ENCODE data around the gene A1BG.
"Not testable (repeated sequence)": the region's sequence is repeated elsewhere in the genome, so short reads cannot be mapped to it uniquely, and the experiment has no call there.

A1BG gene

DNA sequence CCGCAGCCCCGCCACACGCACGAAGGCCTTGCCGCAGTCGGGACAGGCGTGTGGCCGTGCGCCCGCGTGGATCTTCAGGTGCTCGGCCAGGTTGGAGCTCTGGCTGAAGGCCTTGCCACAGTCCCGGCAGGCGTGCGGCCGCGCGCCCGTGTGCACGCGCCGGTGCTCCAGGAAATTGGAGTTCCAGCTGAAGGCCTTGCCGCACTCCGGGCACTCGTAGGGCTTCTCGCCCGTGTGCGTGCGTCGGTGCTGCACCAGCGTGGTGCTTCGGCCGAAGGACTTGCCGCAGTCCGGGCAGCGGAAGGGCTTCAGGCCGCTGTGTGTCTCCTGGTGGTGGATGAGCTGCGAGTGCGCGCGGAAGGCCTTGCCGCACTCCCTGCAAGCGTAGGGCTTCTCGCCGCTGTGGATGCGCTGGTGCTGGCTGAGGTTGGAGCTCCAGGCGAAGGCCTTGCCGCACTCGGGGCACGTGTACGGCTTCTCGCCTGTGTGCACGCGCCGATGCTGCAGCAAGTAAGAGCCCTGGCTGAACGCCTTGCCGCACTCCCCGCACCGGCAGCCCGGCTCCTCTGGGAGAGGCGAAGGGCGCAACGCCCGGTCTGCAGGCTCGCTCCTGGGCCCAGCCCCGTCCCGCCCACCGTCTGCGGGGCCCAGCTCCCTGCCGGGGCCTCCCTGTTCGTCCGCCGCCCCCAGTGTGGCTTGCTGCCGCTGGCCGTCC is 3.6 kb upstream of the A1BG start:
- no peak for FAIRE-seq

DNA sequence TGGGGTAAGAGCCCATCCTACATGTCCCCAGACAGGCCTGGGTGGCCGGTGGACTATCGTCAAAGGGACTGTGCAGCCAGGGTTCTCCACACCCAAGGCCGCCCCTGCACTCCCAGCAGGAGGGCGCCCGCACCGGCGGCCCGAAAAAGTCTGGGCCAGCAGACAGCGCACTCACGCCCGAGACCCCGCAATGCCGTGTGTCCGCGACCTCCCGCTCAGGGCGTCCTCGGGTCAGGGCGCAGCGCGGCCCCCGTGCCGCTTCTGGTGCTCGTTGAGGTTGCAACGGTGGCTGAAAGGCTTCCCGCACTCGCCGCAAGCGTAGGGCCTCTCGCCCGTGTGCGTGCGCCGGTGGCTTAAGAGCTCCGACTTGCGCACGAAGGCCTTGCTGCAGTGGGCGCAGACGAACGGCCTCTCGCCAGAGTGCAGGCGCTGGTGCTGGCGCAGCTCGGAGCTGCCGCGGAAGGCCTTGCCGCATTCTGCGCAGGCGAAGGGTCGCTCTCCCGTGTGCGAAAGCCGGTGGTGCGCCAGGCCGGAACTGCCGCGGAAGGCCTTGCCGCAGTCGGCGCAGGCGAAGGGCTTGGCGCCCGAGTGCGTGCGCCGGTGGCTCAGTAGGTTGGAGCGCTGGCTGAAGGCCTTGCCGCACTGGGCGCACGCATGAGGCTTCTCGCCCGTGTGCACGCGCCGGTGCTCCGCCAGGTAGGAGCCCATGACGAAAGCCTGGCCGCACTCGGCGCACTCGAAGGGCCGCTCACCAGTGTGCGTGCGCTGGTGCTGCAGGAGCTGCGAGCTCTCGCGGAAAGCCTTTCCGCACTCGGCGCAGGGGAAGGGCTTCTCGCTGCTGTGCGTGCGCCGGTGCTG is 2.8 kb upstream of the A1BG start:
- FAIRE-seq = no peak

DNA sequence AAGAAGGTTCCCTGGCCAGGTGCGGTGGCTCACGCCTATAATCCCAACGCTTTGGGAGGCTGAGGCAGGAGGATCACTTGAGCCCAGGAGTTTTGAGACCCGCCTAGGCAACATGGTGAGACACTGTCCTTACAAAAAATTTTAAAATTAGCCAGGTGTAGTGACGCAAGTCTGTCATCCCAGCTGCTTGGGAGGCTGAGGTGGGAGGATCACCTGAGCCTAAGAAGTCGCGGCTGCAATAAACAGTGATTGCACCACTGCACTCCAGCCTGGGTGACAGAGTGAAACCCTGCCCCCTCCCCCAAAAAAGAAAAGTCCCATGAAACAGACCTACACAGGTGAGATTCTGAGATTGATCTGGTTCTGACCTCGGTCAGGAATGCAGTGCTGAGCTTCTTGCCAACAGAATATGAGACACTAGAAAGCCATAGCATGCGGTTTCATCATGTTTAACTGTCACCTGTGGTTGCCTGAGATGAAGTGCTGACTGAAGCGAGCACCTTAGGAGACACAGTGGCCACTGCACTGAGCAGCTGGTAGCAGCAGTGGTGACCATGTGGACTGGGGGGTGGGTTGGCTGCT is 2.0 kb upstream of the A1BG start:
- FAIRE-seq = no peak

DNA sequence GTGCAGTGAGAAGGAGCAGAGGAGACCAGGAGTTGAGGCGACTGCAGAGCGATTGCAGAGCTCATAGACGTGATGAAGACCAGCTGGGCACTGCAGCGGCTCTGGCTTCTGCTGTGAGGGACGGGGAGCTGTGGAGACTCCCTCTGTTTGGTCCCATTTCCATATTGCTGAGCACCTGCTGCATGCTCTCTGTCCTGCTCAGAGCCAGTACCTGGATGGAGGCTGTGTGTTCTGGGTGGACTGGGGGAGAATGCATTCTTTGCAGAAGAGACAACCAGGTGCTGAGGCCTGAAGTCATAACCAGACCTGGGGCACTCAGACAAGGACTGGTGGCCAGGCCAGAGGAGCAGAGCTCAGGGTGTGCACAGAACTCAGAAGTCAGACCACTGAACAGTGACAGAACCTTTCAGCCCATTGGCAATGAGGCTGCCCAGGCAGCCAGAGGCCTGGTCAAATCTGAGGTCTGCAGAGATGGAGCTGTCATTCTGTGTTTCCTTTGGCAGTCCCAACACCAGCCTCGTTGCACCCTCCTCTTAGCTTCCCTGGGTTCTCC is 1.3 kb upstream of the A1BG start:
- no peak for FAIRE-seq

DNA sequence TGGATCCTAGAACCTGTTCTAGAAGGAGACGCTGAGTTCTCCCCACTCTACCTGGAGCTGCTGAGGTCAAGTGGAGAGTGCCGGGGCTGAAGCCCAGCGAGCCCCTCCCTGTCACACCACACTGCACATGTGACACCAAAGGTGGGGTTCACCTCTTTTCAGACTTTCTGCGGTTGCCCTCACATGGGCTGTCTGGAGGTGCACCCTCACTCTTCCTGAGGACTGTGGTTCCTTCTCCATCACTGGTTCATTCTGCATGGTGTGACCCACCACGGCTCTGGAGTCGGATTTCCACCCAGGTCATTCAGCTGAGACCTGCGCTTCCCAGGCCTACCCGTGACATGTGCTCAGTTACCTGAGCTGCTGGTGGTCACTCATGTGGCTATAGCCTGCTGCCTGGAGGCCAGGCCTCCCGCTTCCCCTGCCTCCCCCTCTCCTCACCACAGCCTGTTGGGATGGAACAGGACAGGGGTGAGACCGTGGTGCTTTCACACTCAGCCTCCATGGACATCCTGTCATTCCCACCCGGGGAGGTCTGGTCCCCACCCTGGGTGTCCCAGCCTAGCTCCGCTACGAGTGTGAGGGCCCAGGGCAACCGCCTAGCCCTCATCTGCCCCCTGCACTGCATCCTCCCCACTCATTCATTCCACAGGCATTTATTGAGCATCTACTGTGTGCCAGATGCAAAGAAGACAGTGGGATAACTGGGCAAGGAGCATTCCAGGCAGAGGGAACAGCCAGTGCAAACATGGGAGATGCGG is 605 bp upstream of the A1BG start:
- FAIRE-seq = no peak

DNA sequence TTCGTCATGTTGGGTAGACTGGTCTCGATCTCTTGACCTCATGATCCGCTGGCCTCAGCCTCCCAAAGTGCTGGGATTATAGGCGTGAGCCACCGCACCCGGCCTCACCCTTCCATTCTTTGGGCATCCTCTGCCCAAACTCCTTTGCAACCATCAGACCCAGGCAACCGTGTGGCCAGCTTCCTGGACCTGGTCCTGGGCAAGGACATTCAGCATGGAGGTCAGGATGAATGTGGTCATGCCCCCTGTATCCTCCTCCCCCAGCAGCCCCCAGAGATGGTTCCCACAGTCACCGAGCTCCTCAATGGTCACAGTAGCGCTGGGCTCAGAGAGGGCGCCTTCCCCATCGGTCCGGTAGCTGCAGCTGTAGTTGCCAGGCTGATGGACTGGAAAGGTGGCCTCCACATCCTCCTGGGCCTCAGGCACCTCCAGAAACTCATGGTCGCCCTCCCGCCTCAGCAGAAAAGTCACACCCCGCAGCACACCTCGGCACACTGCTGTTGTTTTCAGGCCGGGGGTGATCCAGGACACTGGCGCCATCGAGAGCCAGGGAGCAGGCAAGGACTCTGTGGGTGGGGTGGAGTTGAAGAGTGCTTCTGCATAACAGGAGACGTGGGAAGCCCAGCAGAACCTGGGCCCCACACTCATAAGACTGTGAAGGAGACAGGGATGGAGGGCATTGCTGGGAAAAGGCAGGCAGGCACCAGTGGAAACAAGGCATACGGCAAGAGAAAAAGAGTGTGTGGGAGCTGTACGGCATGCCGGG is 1.1 kb downstream of the A1BG start:
- FAIRE-seq = no peak

DNA sequence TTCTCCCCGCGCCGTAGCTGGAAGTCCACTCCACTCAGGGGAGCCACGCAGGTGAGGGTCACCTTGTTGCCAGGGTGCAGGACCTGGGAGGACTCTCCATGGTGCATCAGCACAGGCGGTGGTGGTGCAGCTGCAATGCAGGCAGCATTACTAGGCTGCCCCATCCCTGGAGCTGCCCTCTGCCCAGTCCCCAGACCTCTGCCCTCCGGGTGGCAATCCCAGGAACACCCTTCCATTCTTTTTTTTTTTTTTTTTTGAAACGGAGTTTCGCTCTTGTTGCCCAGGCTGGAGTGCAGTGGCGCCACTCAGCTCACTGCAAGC is 1.8 kb downstream of the A1BG start:
- no peak for FAIRE-seq

DNA sequence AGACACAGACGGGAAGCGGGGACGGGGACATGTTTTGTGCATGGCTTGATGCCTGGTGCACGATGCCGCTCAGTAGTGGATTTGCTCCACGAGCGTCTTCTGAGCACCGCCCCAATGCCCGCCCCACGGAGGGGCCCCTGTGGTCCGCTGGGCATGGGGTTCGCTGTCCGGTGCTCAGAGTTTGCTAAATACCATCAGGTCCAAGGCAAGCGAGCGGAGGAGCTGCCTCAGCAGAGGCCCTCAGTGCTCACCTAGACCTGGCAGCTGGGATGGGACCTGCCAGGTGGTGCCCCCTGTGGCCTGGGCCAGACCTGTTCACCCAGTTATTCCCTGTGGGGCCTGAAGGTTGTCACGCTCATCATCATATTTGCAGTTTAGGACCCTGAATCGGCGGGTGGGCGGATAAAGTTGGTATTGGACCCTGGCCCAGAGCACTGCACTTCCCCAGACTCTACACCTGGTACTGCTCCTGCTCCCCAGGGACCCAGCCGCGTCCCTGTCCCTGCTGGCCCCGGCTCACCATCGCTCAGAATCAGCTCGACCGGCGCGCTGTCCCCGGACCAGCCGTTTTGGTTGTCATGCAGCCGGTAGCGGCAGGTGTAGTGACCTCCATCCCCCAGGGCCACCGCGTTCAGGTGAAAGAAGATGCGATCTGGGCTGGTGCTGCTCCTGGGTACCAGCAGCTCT is 2.3 kb downstream of the A1BG start:
- FAIRE-seq = no peak

DNA sequence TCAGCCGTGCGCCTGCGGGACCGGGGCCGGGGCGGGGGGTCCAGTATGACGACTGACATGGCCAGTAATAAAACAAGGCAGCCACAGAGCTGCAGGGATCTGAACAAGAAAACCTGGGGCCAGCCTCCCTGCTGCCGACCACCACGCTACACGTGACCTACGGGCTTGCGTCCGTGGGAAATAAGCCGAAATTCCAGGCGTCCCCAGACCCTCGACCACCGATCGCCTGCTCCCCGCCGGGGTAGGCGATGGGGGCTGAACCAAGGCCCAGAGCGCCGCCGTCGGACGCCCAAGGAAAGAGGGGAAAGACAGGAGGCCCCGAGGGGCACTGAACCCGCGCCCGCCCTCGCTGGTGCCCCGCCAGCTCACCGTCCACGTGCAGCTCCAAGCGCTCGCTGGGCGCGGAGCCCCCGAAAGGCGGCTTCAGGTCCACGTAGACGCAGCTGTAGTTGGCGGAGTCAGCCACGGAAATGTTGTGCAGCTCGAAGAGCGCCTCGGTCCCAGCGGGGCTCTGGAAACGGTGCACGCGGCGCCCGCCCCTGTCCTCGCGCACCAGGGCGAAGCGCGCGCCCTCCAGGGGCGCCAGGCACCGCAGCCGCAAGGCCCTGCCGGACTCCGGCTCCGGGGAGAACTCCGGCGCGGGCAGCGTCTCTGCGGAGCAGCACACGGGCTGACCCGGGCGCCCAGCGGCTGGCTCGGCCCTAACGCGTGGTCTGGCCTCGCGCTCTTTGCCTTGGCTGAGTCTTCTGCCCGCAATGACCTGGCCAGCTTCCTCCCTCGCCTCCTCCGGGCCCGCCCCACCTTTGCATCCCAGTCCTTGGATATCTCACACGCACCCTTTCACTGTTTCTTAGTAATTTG is 3.1 kb downstream of the A1BG start:
- no peak for FAIRE-seq

DNA sequence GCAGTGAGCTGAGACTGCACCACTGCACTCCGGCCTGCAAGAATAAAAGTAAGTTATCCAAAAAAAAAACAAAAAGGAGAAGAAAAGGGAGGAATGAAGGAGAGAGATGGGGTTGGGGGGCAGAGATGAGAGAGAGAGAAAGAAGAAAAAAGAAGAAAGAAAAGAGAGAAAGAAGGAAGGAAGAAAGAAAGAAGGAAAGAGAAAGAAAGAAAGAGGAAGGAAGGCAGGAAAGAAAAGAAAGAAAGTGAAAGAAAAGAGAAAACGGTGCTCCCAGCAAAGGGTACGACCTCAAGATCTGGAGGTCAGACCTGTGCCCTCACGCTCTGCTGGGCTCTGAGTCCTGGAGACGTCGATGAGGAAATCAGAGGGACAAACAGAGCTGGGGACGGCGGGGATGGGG is 3.7 kb downstream of the A1BG start:
- FAIRE-seq = no peak

DNA sequence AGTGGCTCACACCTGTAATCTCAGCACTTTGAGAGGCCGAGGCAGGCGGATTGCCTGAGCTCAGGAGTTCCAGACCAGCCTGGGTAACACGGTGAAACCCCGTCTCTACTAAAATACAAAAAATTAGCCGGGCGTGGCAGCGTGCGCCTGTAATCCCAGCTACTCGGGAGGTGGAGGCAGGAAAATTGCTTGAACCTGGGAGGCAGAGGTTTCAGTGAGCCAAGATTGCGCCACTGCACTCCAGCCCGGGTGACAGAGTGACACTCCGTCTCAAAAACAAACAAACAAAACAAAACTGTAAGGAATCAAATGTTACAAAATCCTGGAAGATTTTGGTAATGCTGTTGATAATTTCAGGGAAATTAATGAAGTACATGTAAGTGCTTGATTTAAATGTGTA is 5.2 kb downstream of the A1BG start:
- not testable (repeated sequence) for FAIRE-seq

DNA sequence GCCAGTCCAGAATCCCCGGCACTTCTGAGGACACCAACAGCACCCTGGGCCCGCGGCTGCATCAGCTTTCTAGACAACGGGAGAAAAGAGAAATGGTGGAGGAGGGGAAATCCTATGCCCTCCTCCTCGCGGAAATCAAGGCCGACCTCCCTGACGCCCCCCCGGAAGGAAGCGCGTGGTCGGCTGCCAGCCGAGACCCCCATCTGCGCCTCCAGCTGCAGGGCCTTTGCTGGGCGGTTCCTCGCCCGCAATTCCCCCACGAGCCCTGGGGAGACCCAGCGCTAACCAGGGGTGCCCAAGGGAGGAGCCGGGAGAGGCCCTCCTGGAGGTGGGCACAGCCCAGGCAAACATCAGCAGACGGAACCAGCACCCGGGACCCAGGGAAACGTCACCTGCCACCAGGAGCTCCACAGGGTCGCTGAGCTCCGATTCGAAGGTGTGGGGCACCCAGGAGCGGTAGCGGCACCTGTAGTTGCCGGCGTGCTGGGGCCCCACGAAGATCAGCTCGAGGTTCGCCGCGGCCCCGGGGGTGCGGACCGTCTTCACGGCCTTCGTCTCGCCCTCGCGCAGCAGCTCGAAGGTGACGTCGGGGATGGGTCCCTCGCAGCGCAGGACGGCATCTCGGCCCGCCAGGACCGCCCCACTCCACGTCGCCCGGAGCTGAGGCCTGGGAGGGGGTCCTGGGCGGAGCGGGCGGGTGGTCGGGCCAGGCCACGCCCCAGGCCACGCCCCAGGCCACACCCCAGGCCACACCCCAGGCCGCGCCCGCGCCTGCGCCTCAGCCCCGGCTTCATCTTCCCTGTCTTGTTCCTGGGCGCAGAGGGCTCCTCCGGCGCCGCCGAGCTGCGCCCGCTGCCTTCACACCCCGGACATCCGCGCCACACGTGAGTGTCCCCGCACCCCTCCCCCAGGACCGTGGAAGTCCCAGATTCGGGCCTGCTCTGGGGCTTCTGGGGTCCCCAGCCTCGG is 6.0 kb downstream of the A1BG start:
- FAIRE-seq = no peak

DNA sequence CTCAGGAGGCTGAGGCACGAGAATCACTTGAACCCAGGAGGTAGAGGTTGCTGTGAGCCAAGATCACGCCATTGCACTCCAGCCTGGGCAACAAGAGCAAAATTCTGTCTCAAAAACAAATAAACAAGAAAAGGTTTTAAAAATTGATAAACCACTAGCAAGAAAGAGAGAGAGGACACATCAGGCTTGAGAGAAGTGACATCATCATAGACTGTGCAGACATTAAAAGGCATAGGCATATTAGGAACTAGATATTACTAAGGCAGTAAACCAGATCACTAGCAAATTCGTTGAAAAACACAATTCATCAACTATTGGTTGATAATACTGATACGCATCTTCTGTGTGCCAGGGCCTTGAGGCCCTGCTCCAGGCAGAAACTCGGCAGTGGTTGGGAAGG is 7.7 kb downstream of the A1BG start:
- FAIRE-seq = no peak

DNA sequence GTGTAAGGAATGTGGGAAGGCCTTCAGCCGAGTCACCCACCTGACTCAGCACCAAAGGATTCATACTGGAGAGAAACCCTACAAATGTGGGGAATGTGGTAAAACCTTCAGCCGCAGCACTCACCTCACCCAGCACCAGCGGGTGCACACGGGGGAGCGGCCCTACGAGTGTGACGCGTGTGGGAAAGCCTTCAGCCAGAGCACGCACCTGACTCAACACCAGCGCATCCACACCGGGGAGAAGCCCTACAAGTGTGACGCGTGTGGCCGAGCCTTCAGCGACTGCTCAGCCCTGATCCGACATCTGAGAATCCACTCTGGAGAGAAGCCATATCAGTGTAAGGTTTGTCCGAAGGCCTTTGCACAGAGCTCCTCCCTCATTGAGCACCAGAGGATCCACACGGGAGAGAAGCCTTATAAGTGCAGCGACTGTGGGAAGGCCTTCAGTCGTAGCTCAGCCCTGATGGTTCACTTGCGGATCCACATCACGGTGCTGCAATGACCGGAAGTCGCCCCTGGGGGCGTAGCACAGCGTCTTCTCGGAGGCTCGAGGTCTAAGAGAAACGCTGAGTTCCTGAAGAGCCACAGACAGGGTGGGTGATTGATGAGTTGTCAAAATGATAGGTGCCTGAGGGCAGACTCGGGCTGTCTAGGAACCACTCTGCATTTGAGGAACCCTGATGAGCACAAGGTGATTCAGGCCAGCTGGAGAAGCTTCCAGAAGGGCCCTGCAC is 14.3 kb downstream of the A1BG start:
- FAIRE-seq = no peak

DNA sequence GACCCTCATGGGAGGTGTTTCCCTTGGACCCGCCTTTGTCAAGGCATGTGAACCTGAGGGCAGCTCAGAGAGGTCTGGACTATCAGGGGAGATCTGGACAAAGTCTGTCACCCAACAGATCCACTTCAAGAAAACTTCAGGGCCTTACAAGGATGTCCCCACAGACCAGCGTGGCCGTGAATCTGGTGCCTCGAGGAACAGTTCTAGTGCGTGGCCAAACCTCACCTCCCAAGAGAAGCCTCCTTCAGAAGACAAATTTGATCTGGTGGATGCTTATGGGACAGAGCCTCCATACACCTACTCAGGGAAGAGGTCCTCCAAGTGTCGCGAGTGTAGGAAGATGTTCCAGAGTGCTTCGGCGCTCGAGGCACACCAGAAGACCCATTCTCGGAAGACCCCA is 15.0 kb downstream of the A1BG start:
- no peak for FAIRE-seq

DNA sequence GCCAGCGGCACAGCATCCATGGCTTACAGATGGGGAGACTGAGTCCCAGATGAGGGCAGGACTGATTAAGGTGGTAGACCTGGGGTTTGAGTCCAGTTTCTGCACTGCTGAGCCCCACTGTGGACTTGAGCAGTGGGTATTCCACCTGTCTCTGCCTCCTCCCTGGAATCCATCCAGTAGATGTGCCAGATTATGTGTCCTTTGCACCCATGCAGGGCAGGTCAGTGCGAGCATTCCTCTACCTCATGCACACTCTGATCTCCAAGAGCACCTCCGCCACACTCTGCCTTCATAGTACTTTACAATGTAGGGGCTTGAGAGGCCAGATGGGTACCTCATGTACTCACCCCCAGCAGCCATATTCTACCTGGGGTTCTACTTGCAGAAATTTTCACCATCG is 16.5 kb downstream of the A1BG start:
- FAIRE-seq = no peak

DNA sequence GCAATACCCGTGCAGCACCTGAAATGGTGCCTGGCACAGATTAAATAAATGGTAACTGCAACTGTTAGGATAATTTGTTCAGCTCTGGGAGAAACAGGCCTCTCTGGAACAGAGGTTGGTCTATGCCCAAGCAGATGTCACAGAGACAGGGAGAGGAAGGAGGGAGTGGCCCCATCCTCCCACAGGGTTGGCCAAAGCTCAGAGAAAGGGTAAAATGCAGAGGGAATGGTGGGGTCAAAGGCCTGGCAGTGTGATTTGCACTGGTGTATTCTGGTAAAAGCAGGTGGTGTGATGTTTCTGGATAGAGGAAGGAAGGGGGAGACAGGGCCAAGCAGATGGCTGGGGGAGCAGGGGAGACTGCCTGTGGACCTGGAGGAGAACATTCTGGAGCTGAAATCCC is 17.1 kb downstream of the A1BG start:
- no peak for FAIRE-seq

DNA sequence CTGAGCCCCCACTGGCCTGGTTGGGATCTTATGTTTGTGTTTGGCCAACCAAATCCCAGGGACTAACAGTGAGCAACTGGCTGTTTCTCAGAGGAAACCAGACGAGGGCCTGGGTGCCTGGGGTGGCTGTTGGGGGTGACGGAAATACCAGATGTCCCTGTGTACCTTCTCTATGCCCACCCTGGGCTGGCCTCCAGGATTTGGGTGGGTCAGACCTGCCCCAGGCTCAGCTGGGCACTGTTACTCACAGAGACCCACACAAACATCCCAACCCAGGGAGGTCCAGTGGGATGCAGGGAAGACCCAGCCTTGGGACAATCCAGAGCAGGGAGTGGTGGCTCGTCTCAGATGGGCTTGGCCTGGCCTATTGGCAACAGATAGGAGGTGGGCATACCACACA is 17.7 kb downstream of the A1BG start:
- no peak for FAIRE-seq

Measured in A204.1 (cell line).